DOHH2 (cell line): ENCODE results near the gene CNTN5.

Experiments used
- H3F3A ChIP-seq: fragments of 200-600 bp; sonication (generic), shearing (Covaris generic); 2 replicates; pipeline ENCODE4 v1.6.0; 2016; ENCODE audit warnings: antibody characterized with exemption, mild to moderate bottlenecking; ENCODE audit not compliant: control insufficient read depth, insufficient read depth
- H3K27ac ChIP-seq: fragments of 200-600 bp; sonication (generic); 2 replicates; pipeline ENCODE4 v1.5.1; 2014; ENCODE audit warnings: low read depth, mild to moderate bottlenecking, low read length, moderate library complexity
- H3K27me3 ChIP-seq: fragments of 200-600 bp; sonication (generic); 2 replicates; pipeline ENCODE4 v1.6.1; 2014; ENCODE audit warnings: mild to moderate bottlenecking, low read length, mixed read lengths; ENCODE audit not compliant: control insufficient read depth
- H3K36me3 ChIP-seq: fragments of 200-600 bp; sonication (generic); 2 replicates; pipeline ENCODE4 v1.6.1; 2014; ENCODE audit warnings: mild to moderate bottlenecking, low read length, moderate library complexity, mixed read lengths; ENCODE audit not compliant: control insufficient read depth
- H3K4me1 ChIP-seq: fragments of 200-600 bp; sonication (generic); 2 replicates; pipeline ENCODE4 v1.6.1; 2014; ENCODE audit warnings: mild to moderate bottlenecking, low read length, mixed read lengths; ENCODE audit not compliant: control insufficient read depth
- H3K4me2 ChIP-seq: fragments of 200-600 bp; sonication (generic); 2 replicates; pipeline ENCODE4 v1.6.0; 2014; ENCODE audit warnings: mild to moderate bottlenecking, low read length, moderate library complexity
- H3K4me3 ChIP-seq: fragments of 200-600 bp; sonication (generic); 2 replicates; pipeline ENCODE4 v1.5.1; 2014; ENCODE audit warnings: mild to moderate bottlenecking, low read length, mixed read lengths
- H3K79me2 ChIP-seq: fragments of 200-600 bp; sonication (generic); 2 replicates; pipeline ENCODE4 v1.6.1; 2014; ENCODE audit warnings: mild to moderate bottlenecking, low read length, mixed read lengths; ENCODE audit not compliant: control insufficient read depth
- H3K9me2 ChIP-seq: fragments of 200-600 bp; sonication (generic); replicated peaks from 2 replicates; pipeline ENCODE4 v1.6.1; 2014; ENCODE audit warnings: mild to moderate bottlenecking, low read length, mixed read lengths; ENCODE audit not compliant: control insufficient read depth
- H3K9me3 ChIP-seq: fragments of 200-600 bp; sonication (generic); 2 replicates; pipeline ENCODE4 v1.6.1; 2014; ENCODE audit warnings: antibody characterized with exemption, low read length, mixed read lengths; ENCODE audit not compliant: control insufficient read depth, insufficient read depth
- H4K20me1 ChIP-seq: fragments of 200-600 bp; sonication (generic); 2 replicates; pipeline ENCODE4 v1.6.0; 2014; ENCODE audit warnings: low read depth, mild to moderate bottlenecking, antibody characterized with exemption, low read length, moderate library complexity; ENCODE audit not compliant: control insufficient read depth, insufficient read depth
- EZH2phosphoT487 ChIP-seq: fragments of 200-600 bp; sonication (generic); IDR thresholded peaks from 2 replicates; pipeline ENCODE4 v1.6.1; 2017; ENCODE audit warnings: borderline replicate concordance, mild to moderate bottlenecking, antibody characterized with exemption, low read length, moderate library complexity, mixed read lengths
- TF ChIP-seq, protein P1 (sequence below): fragments of 200-600 bp; sonication (generic); IDR thresholded peaks from one replicate; pipeline ENCODE4 v1.5.1; 2014; ENCODE audit warnings: antibody characterized with exemption, mild to moderate bottlenecking, low read depth, low read length; ENCODE audit not compliant: poor library complexity, severe bottlenecking

CNTN5 gene

DNA sequence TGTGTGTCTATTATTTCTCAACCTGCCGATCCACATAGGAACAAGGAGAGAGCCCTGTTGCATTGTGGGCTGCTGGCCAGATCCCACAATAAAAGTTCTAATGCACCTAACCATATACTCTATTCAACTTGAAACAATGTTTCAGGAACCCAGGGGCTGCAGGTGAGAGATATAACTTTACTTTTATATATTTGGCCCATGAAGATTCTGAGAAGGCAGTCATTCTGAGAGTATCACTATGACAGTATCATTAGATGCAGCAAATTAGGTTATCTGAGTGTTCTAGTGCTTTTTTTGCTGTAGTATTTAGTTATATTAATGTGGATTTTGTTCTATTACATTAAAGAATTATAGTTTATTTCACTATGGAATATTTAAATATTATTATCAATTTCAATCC is 1011.2 kb downstream of the CNTN5 start:
- H3K9me3 ChIP-seq: no peaks in the 10 kb centered on the region
- H3K27me3 ChIP-seq: no peaks in the 10 kb centered on the region
- TF ChIP-seq, protein P1, sequence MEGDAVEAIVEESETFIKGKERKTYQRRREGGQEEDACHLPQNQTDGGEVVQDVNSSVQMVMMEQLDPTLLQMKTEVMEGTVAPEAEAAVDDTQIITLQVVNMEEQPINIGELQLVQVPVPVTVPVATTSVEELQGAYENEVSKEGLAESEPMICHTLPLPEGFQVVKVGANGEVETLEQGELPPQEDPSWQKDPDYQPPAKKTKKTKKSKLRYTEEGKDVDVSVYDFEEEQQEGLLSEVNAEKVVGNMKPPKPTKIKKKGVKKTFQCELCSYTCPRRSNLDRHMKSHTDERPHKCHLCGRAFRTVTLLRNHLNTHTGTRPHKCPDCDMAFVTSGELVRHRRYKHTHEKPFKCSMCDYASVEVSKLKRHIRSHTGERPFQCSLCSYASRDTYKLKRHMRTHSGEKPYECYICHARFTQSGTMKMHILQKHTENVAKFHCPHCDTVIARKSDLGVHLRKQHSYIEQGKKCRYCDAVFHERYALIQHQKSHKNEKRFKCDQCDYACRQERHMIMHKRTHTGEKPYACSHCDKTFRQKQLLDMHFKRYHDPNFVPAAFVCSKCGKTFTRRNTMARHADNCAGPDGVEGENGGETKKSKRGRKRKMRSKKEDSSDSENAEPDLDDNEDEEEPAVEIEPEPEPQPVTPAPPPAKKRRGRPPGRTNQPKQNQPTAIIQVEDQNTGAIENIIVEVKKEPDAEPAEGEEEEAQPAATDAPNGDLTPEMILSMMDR: no peak
- no peak for TF ChIP-seq EZH2phosphoT487
- H3K4me3 ChIP-seq: no peak overlapping the region
- H3K27ac ChIP-seq: no peak overlapping the region
- H3K9me2 ChIP-seq: no peaks in the 10 kb centered on the region
- no peaks in the 10 kb centered on the region for H3K79me2 ChIP-seq
- H3K4me2 ChIP-seq: no peak overlapping the region
- no peaks in the 10 kb centered on the region for H3F3A ChIP-seq
- no peaks in the 10 kb centered on the region for H4K20me1 ChIP-seq
- H3K4me1 ChIP-seq: no peaks in the 10 kb centered on the region
- no peaks in the 10 kb centered on the region for H3K36me3 ChIP-seq

DNA sequence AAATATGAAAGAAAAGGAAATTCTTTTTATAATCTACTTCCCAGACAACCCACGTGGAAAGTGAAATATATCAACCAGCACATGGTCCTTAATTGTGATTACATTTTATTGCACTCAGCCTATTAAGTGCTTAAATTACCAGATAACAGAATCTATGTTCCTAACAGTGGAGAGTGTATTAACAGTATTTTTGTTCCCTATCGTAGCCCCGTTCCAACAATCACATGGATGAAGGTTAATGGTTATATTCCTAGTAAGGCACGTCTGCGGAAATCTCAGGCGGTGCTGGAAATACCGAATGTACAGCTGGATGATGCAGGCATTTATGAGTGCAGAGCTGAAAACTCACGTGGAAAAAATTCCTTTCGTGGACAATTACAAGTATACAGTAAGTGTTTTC is 1040.3 kb downstream of the CNTN5 start:
- H3K9me2 ChIP-seq: no peaks in the 10 kb centered on the region
- no peaks in the 10 kb centered on the region for H3K36me3 ChIP-seq
- H3F3A ChIP-seq: no peaks in the 10 kb centered on the region
- no peaks in the 10 kb centered on the region for H3K4me1 ChIP-seq
- TF ChIP-seq EZH2phosphoT487: no peak
- TF ChIP-seq, protein P1: no peak
- H4K20me1 ChIP-seq: no peaks in the 10 kb centered on the region
- H3K4me3 ChIP-seq: no peak overlapping the region
- H3K4me2 ChIP-seq: no peak overlapping the region
- no peaks in the 10 kb centered on the region for H3K9me3 ChIP-seq
- no peaks in the 10 kb centered on the region for H3K27me3 ChIP-seq
- no peak overlapping the region for H3K27ac ChIP-seq
- H3K79me2 ChIP-seq: no peaks in the 10 kb centered on the region

DNA sequence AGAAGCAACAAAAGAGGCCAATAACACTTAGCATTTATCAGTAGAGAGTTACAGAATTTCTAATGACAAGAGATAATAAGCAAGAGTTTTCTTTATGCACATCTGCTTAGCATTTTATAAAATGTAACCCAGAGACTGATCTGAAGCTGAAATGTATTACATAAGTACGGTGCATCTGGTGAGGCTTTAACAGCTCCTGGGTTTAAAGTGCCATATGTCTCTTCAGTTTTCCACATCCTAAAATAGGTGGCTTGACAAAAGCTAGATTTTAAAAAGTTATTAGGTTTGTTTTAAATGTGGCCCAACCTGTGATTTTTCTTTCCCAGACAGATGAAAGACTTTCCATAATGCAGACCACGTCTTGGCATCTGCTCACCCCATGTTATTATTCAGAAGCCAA is 1045.7 kb downstream of the CNTN5 start:
- no peaks in the 10 kb centered on the region for H3K79me2 ChIP-seq
- H3K27ac ChIP-seq: no peak overlapping the region
- H4K20me1 ChIP-seq: no peaks in the 10 kb centered on the region
- H3K4me2 ChIP-seq: no peak overlapping the region
- no peaks in the 10 kb centered on the region for H3K9me3 ChIP-seq
- H3K9me2 ChIP-seq: no peaks in the 10 kb centered on the region
- TF ChIP-seq EZH2phosphoT487: no peak
- no peak overlapping the region for H3K4me3 ChIP-seq
- no peaks in the 10 kb centered on the region for H3K27me3 ChIP-seq
- no peaks in the 10 kb centered on the region for H3K4me1 ChIP-seq
- no peaks in the 10 kb centered on the region for H3F3A ChIP-seq
- H3K36me3 ChIP-seq: no peaks in the 10 kb centered on the region

DNA sequence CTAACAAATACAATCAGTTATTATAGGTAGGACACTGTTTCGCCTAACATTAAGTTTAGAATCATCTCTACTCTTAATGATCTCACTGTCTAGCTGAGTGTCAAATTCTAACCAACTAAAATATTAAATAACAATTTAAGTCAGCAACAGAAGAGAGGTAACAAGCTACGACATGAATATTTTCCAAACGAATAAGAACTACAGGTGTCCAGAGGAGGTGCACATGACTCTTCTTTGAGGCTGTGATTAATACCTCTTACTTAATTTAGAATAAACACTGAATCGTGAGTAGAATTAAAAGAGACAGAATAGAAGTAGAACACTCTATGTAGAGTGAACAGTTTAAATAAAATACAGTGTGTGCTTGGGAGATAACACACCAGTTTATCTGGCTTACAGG is 1047.4 kb downstream of the CNTN5 start:
- Histone ChIP-seq H3K27me3 (no peaks in the 10 kb centered on the region), H3K36me3 (no peaks in the 10 kb centered on the region), H3K9me3 (no peaks in the 10 kb centered on the region), H3K27ac (no peak overlapping the region), H3K4me1 (no peaks in the 10 kb centered on the region), H3F3A (no peaks in the 10 kb centered on the region), H4K20me1 (no peaks in the 10 kb centered on the region), H3K4me2 (no peak overlapping the region), H3K4me3 (no peak overlapping the region), H3K9me2 (no peaks in the 10 kb centered on the region), H3K79me2 (no peaks in the 10 kb centered on the region)
- TF ChIP-seq EZH2phosphoT487: no peak
- TF ChIP-seq, protein P1: no peak
